Esophagus muscularis mucosa (tissue), 4 donors: ENCODE data around the gene SNAPC5.

Source experiments
- CTCF ChIP-seq, 3 experiments: fragments of 200-600 bp in 2 of 3; fragments of 450-650 bp in 1 of 3; sonication (generic) in 2 of 3; IDR thresholded peaks; one replicate each; pipeline ENCODE4 v1.5.1; 2017 to 2019; ENCODE audit warnings: antibody characterized with exemption in 3 of 3, mild to moderate bottlenecking in 2 of 3, moderate library complexity in 1 of 3
- EP300 ChIP-seq: sonication (generic); formaldehyde crosslinking; IDR thresholded peaks from one replicate; pipeline ENCODE4 v1.6.1; 2017; ENCODE audit warnings: antibody characterized with exemption
- POLR2A ChIP-seq: fragments of 450-650 bp; IDR thresholded peaks from one replicate; pipeline ENCODE4 v1.6.1; 2017; ENCODE audit warnings: antibody characterized with exemption, moderate library complexity, mild to moderate bottlenecking, low read depth
- POLR2AphosphoS5 ChIP-seq, 2 donors: sonication (generic); formaldehyde crosslinking; IDR thresholded peaks; one replicate each; pipeline ENCODE4 v1.6.1; 2017; ENCODE audit warnings: antibody characterized with exemption in 2 of 2

GRCh38 chr15:66476535-66476934 lies 21.0 kb downstream of the SNAPC5 start:
- TF ChIP-seq CTCF (IDR thresholded peaks at IDR 0.05), result no peak
- no peak for TF ChIP-seq POLR2AphosphoS5 (IDR thresholded peaks at IDR 0.05)
- no peak for TF ChIP-seq POLR2A
- no peak for TF ChIP-seq EP300
